Upper lobe of left lung (tissue), 4 donors: ENCODE results near the gene SREBF1.

Source experiments
- CTCF ChIP-seq, 6 experiments: fragments of 450-650 bp in 4 of 6; fragments of 200-600 bp in 2 of 6; sonication (generic) in 2 of 6; IDR thresholded peaks; one replicate each; pipeline ENCODE4 v1.5.1; 2016 to 2019; ENCODE audit warnings: antibody characterized with exemption in 6 of 6
- POLR2A ChIP-seq, 4 donors: fragments of 450-650 bp; IDR thresholded peaks; one replicate each; pipeline ENCODE4 v1.5.1; 2016 to 2017; ENCODE audit warnings: antibody characterized with exemption in 4 of 4, mild to moderate bottlenecking in 2 of 4
- POLR2AphosphoS5 ChIP-seq, 2 donors: sonication (generic); formaldehyde crosslinking; IDR thresholded peaks; one replicate each; pipeline ENCODE4 v1.5.1; 2017; ENCODE audit warnings: antibody characterized with exemption in 2 of 2

GRCh38 chr17:17767154-17767869 is 69.5 kb downstream of the SREBF1 start:
- TF ChIP-seq CTCF (IDR thresholded peaks at IDR 0.05) (no peak), POLR2AphosphoS5 (IDR thresholded peaks at IDR 0.05) (no peak), POLR2A (IDR thresholded peaks at IDR 0.05) (no peak)
